Osteocyte (in vitro differentiated cells): ENCODE measurements around the gene CAPN10. TPM values are rescaled to one million over a fixed set of nuclear protein-coding genes. Genes with fewer than 3 reads are reported as not detected.
A peak's percentile ranks its signal among the peaks of the same experiment; 100 is the strongest.

Source experiments
- DNase-seq: peaks from one replicate; pipeline ENCODE4 v3.0.0; 2021; ENCODE audit warnings: mixed read lengths; ENCODE audit not compliant: unreplicated experiment; ENCODE audit errors: extremely low spot score
- H3K27ac Mint-ChIP-seq: one replicate; pipeline ENCODE4 v1.8.0; 2021; ENCODE audit warnings: mild to moderate bottlenecking, mixed read lengths; ENCODE audit not compliant: unreplicated experiment
- H3K27me3 Mint-ChIP-seq: one replicate; pipeline ENCODE4 v1.8.0; 2021; ENCODE audit warnings: mixed read lengths; ENCODE audit not compliant: unreplicated experiment
- H3K36me3 Mint-ChIP-seq: one replicate; pipeline ENCODE4 v1.8.0; 2021; ENCODE audit warnings: mixed read lengths; ENCODE audit not compliant: unreplicated experiment
- H3K4me1 Mint-ChIP-seq: one replicate; pipeline ENCODE4 v1.8.0; 2021; ENCODE audit warnings: mixed read lengths; ENCODE audit not compliant: unreplicated experiment
- H3K4me3 Mint-ChIP-seq: one replicate; pipeline ENCODE4 v1.8.0; 2021; ENCODE audit warnings: mild to moderate bottlenecking, moderate library complexity, mixed read lengths; ENCODE audit not compliant: unreplicated experiment
- H3K9me3 Mint-ChIP-seq: one replicate; pipeline ENCODE4 v1.8.0; 2021; ENCODE audit warnings: mixed read lengths; ENCODE audit not compliant: unreplicated experiment
- CTCF ChIP-seq: fragments of 200-600 bp; sonication (generic); IDR thresholded peaks from 2 replicates; pipeline ENCODE4 v1.5.0; 2021; ENCODE audit warnings: antibody characterized with exemption, mild to moderate bottlenecking, moderate library complexity
- total RNA-seq: library from RNA; stranded (reverse); gene quantifications from 2 replicates; pipeline ENCODE4 v1.2.1, GENCODE V29; 2021

Gene CAPN10
- total RNA-seq, 1 donor from 2014 or later = 37.7 TPM

DNA sequence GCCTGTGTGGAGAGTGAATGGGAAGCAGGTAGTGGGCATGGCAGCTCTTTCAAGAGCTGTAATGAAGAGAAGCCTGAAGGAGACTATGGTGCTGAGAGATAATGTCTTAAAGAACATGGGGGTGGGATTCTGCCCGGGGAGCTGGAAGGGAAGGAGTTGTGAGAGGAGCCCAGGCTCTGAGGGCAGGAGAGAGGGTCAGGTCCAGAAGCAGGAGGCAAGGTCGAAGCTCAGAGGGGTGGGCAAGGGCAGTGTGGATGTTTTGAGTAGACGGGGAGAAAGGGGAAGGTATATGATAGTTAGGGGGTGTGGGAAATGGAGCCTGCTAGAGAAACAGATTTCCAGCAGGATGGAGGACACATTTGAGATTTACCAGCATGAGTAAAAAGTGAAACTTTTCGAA, 2.1 kb downstream of the CAPN10 start:
- DNase-seq = no peak
- no peak overlapping the region for H3K27ac Mint-ChIP-seq
- H3K4me3 Mint-ChIP-seq = peak overlapping the region; percentile 17

DNA sequence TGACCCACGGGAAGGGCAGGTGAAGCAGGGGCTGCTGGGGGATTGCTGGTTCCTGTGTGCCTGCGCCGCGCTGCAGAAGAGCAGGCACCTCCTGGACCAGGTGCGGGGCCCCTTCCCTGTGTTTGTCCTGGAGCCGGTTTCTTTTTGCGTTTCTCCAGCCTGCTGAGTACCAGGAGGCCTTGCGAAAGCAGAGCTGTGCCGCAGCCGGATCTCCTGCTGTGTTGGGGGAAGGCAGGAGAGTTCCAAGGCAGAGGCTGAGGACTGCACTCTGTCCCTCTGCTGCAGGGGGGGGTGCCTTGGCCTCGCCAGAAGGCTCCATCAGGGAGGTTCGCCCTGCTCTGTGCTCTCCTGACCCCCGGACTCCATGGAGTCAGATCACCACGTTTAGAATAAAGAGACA, 2.8 kb downstream of the CAPN10 start:
- no peak for TF ChIP-seq CTCF
- no peaks in the 10 kb centered on the region for H3K27me3 Mint-ChIP-seq
- no peaks in the 10 kb centered on the region for H3K36me3 Mint-ChIP-seq
- no peaks in the 10 kb centered on the region for H3K9me3 Mint-ChIP-seq
- peaks cover 32% of the 10 kb centered on the region for H3K4me1 Mint-ChIP-seq
- H3K27ac Mint-ChIP-seq = no peak overlapping the region
- H3K4me3 Mint-ChIP-seq = no peak overlapping the region
- DNase-seq = no peak

More for the DNA sequence above, 2.1 kb downstream of the CAPN10 start:
- peaks cover 34% of the 10 kb centered on the region for H3K4me1 Mint-ChIP-seq
- no peaks in the 10 kb centered on the region for H3K36me3 Mint-ChIP-seq
- H3K9me3 Mint-ChIP-seq = no peaks in the 10 kb centered on the region
- H3K27me3 Mint-ChIP-seq = no peaks in the 10 kb centered on the region
- no peak for TF ChIP-seq CTCF

DNA sequence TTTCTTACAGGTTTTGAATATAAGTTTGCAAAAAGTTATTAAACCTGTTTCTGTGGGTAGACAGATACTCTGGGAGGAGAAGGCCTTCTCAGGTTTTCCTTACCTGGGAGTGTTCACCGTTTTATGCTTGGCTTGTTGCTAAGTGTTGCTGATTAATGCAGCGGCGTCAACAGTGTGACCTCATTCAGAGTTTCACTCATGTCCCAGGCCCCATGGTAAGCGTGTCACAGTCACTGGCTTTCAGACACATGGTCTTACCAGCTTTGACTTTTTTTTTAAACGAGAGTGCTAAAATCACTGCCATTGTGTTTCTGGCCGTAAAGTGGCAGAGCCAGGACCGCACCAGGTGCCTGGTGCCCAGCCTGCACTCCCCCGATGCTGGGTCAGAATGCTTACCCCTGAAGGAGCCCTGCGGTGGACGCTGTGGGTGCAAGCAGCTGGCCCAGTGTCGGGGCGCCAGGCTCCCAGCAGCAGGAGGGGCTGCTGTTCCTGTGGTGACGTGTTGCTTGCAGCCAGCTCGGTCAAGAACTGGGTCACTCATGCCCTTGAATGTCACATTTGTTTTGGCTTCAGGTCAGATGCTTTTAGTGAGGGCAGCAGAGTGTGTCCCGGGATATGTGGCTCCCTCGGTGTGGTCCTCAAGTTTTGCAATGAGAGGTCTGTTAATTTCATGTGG, 3.5 kb downstream of the CAPN10 start:
- peaks cover 26% of the 10 kb centered on the region for H3K4me1 Mint-ChIP-seq
- no peak for TF ChIP-seq CTCF
- H3K27ac Mint-ChIP-seq = no peak overlapping the region
- H3K36me3 Mint-ChIP-seq = no peaks in the 10 kb centered on the region
- no peak overlapping the region for H3K4me3 Mint-ChIP-seq
- no peak for DNase-seq
- H3K27me3 Mint-ChIP-seq = no peaks in the 10 kb centered on the region
- H3K9me3 Mint-ChIP-seq = no peaks in the 10 kb centered on the region

DNA sequence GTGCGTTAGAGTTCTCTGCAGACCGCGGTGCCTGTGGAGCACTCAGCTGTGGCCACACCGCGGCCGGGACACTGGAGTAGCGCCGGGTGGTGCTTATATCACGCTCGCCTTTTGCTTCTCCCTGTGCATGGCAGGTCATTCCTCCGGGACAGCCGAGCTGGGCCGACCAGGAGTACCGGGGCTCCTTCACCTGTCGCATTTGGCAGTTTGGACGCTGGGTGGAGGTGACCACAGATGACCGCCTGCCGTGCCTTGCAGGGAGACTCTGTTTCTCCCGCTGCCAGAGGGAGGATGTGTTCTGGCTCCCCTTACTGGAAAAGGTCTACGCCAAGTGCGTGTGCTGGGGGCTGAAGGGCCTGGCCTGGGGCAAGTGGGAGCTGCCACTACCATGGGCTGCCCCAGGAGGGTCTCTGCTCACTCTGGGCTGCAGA, 4.2 kb downstream of the CAPN10 start:
- Mint-ChIP-seq H3K36me3 (no peaks in the 10 kb centered on the region), H3K4me3 (no peak overlapping the region), H3K9me3 (no peaks in the 10 kb centered on the region), H3K4me1 (peaks cover 23% of the 10 kb centered on the region), H3K27ac (no peak overlapping the region), H3K27me3 (no peaks in the 10 kb centered on the region)
- no peak for TF ChIP-seq CTCF
- DNase-seq = no peak

DNA sequence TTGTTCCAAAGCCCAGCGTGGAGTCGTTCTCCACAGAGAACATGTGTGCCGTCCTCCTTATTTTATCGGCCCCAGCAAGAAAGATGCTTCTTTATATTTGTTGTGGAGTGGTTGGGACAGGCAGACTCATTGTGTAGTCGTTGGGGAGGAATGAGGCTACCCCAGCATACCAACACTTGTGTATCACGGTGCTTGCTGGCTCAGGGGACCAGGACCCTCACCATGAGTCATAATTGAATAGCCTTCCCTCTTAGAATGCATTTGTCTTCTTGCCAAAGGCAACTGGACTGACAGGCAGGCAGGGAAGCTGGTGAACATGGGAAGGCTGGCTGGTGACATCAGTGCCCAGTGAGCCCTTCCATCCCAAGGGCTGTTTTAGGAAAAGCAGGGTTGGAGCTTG, 4.7 kb downstream of the CAPN10 start:
- Mint-ChIP-seq H3K9me3 (no peaks in the 10 kb centered on the region), H3K4me1 (peaks cover 18% of the 10 kb centered on the region), H3K4me3 (no peak overlapping the region), H3K27me3 (no peaks in the 10 kb centered on the region), H3K36me3 (no peaks in the 10 kb centered on the region), H3K27ac (no peak overlapping the region)
- TF ChIP-seq CTCF = no peak
- DNase-seq = no peak
